GM19372 (cell line): ENCODE measurements around the gene RAD51B.

ENCODE experiments used
- ATAC-seq: cut with Tn5 transposase; IDR thresholded peaks from one replicate; pipeline ENCODE4 v1.9.1; 2021; ENCODE audit warnings: mild to moderate bottlenecking, low read depth, moderate library complexity; ENCODE audit not compliant: unreplicated experiment

Gene RAD51B

DNA sequence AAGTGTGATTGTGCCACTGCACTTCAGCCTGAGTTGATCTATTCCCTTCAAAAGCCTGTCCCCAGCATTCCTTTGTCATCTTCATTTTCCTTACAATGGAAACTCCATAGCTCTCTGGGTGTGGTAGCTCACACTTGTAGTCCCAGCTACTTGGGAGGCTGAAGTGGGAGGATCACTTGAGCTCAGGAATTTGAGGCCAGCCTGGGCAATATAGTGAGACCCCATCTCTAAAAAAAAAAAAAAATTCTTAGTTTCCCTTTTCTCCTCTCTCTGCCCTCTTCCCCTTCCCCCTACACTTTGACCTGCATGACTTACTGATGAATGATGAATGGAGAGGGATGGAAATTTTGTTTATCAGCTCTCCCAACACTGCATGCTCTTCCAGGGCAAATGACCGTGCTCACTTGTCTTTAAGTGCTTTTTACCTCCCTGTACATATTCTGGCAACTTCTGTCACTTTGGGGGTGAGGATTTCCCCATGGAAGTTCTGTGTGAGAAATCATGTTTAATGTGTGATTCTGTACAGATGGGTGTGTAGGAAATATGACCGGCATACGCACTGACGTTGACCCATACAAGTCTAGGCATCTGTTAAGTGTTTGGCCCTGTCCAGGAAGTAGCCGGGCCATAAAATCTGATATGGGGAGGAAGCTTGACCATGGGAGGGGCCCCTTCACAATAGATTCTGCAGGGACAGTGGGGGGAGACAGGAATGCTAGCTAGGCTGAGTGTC, 907.9 kb downstream of the RAD51B start:
- ATAC-seq: no peak

DNA sequence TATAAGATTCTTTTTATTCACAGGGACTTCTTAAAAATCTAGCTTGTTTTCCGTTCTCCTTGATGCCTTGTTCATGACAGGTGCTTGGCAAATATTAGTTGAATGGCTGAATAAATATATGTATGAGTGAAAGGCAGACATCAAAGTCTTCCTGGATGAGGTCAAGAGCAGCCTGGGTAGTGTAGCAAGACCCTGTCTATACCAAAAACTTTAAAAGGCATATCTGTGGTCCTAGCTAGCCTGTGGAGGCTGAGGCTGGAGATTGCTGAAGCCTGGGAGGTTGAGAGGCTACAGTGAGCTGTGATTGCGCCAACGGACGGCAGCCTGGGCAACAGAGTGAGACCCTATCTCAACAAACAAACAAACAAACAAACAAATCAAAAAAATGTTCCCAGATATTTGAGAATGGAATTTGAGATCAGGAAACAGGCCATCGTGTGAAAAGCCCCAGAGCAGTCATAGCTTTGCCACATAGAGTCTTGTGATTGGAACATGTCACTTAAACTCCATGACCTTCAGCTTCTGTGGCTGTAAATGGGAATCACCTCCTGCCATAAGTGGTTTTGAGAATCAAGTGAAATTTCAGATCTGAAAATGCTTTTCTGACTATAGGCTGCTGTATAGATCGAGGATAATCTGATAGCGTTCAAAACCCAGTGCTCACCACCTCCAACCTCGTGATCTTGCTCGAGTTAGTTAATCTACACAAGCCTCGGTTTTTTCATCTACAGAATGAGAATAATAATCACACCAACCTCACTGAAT, 908.9 kb downstream of the RAD51B start:
- ATAC-seq: no peak

DNA sequence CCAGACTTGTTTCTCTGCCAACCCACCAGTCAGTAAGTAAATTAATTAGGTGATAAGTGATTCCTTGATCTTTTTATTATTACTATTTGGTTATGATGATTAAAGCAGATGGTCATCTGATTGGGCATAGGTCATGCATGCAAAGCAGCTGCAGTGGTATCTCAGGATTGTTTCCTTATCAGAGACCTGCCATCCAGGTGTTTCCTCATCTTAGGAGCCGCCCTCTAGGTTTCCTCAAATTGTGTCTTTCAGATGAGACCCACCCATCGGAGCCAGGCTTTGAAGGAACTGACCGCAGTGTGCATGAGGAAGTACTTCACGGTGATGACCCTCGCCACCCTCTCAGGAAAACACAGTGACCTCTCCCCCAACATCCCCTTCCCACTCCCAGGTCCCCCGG, 910.0 kb downstream of the RAD51B start:
- ATAC-seq: no peak

DNA sequence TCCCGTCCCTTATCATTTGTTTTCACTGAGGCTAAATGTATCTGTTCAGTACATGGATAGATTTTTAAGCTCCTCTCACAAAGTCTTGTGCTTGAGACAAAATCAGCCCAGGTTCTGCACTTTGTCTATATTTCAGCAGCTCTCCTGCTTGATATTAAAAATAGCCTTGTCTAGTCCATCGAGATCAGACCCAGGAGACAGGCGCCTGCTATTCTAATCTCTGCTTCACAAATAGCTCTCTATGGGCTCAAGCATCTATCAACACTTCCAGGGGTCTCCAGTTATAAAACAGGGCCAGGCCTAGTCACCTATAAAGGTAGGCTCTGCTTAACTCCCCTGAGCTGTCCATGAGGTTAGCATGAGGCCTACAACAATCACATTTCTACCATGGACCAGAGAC, 910.8 kb downstream of the RAD51B start:
- ATAC-seq: no peak

DNA sequence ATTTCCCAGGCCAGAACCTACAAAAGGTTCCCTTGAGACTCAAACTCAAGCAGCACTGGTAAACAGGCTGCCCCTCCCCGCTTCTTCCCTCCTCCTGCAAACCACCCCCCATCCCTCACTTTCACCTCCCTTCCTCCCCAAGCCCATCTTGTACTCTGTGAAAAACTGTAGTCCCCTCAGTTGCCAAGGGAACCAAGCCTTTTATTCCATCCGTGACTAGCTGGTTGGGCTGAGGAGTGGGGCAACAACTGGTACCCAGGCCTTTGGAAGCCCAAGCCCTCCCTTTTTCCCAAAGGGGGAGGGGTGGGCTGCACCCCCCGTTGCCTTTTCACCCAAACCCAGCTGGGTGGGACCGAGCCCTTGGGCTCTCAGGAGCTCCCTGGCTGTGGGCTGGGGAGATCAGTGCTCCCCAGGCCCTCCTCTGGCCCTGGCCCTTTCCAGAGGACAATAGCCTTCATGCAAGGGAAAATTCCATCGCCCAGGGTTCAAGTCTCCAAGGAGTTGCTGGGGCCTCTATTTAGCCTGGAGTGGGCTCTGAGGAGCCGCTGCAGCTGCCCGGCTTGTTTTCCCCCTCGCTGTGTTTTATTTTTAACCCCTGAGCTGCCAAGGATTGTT, 911.3 kb downstream of the RAD51B start:
- ATAC-seq: no peak

DNA sequence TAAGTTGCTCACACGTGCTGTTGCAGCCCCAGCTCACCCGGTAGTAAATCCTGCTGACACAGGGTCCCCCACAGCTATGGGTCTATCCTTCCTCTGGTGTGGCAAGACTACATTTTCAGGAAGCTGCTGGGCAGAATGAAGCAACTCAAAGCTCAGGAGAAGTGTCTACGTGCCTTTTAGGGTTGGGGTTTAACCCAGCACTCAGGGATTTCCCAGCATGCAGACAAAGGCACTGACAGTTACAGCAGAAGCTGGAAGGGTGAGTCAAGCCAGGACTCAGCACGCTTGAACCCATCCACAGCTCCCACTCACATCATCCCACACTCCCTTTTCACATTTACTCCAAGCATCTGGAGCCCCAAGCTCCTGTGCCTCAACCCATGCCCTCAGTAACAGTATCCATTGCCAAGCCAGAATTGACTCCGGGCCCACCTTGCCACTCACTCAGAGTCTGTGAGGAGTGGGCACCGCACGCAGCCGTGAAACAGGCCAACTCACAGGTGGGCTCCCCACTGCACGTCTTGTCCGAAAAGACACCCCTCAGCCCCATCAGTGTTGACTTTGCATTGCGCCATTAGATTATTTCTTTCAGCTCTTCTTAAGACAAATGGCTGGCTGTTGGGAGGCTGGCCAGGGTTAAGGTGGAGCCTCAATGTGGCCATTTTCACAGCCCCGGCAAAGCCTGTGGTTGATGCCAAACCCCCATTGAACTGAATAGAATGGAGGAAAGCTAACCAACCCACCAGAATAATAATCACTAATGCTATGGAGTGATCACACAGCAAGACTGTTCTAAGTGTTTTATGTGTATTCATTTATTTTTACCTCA, 913.7 kb downstream of the RAD51B start:
- no peak for ATAC-seq

DNA sequence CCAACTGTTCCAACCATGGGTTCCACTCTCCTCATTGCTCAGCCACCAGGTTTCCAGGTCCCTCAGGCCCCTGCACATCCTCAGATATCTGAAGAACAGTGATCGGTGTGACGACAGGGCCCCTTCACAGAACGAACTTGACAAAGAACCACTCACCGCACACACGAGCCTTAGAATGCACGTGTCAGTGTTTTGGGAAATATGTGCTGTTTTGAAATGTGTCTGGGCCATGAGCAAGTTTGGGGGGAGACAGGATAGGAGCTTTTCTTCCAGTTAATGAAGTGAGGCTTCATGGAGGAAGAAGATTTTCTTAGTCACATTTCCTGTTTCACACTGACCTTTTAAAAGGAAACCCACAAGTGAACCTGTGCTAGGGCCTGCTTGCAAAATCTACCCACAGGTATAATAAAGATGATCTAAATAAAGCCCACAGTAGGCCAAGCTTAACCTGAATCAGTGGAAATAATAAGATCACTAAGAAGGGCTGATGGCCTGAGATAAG, 914.7 kb downstream of the RAD51B start:
- ATAC-seq: peak; percentile 74

DNA sequence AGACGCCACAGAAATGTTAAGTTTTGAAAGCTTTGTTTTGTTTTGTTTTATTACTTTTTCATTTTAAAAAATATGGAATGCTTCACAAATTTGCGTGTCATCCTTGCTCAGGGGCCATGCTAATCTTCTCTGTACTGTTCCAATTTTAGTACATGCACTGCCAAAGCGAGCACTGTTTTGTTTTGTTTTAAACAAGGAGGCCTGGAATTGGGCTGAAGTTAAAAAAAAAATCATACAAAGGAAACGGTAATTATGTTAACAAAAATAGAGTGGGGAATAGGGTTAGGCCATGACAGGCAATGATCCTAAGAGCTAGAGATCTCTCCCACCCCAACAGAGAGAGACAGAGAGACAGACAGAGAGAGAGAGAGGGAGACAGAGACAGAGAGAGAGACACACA, 916.3 kb downstream of the RAD51B start:
- ATAC-seq: no peak

DNA sequence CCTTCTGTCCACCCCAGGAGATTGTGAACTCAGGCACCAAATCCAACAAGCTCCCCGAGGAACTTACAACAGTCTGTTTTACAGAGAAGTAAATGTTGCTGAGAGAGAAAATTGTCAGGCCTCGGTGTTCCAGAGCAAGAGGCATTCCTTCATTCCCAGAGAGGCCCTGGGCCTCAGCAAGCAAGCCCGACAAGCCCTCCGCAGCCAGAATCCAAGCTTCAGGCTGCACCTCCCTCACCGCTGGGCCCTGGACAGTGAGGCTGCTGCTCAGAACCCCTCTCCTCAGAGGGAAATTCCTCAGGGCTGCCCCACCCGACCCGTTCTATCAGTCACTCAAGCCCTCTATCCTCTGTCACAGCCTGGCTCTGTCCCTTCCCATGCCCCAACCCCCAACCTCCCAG, 916.9 kb downstream of the RAD51B start:
- no peak for ATAC-seq

DNA sequence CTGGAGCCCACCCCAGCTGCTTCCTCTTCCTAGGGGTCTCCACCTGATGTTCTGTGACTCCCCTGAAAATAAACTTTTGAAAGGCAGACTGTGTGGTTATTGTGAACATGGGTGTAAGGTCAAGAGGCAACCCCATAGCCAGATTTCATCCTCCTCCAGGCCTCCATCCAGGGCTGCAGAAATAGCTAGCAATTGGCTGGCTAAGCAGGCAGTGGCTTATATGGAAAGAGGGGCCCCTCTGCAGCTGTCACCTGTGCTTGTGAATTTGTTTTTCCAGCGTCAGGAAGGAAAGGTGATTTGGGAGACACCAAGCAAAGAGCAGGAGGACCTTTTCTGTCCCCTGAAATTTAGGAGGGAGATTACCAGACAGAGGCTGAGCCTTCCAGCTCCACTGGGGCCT, 917.5 kb downstream of the RAD51B start:
- no peak for ATAC-seq

DNA sequence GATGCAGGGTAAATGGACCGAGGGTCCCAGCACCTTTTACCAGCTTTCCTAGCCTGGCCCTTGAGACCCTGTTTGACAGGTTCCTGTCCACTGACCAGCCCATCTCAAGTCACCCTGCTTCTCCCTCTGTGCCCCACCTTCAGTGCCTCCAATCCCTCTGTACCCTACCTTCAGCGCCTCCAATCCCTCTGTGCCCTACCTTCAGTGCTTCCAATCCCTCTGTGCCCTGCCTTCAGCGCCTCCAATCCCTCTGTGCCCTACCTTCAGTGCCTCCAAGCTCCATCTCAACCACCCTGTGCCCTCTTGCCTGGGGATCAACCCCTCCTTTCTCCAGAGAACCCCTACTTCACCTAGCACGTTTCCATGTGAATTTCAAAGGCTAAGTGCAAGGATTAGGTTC, 919.0 kb downstream of the RAD51B start:
- no peak for ATAC-seq

DNA sequence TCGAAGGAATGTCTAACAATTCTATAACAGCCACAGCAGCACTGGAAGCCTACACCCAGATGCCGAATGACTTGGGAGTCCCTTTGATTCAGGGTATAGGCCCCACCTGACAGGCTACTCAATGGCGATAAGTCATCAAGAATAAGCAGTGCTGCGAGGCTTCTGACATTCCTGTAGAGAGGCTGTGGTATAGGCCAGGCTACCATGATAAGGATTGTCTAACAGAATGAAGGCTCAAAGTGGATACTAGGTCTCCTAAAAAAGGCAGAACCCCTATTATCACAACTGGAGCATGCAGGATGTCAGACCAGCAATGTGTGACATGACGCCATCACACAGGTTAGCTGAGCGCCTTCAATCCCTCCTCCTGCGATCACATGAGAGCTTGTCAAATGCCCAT, 920.1 kb downstream of the RAD51B start:
- no peak for ATAC-seq

DNA sequence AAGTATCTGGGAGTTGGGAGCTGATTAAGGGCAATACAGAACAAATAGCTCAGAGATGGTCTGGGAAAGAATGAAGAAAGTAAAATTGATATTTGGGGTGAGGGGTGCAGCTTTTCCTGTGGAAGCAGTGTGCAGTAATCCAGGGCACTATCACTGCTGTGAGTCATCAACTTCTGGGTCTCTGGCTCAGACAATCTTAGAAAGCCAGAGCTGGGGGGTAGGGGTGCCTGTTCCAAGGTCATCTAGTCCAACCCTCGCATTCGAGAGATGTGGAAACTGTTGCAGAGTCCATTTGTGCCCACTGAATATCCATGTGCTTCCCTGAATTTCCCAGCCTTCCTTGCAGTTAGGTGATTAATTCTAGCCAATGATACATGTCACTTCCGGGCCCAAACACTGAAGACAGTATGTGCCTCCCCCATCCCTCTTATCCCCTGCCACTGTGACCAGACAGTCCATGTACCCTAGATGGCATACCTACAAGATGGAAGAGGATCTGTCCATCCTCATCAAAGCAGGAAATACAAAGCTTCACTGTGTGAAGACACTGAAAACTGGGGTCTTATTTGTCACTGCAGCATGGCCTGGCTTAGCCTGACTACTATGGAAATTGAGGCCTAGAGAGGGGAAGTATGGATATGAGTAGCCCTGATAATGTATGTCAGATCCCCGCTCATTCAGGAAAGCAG, 921.4 kb downstream of the RAD51B start:
- ATAC-seq: no peak

DNA sequence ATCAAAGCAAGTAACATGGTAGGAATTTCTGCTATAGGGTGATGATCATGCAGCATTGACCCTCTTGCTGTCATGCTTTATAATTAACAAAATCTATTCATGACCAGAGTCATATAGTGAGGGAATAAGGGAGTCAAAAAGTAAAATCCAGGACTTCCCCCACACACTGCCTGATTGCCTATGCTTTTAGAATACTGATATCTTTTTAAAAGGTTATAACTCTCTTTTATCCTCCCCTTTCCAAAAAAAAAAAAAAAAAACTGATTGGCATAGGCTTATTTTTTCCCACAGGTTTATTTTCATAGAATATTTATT, 921.9 kb downstream of the RAD51B start:
- ATAC-seq: no peak

DNA sequence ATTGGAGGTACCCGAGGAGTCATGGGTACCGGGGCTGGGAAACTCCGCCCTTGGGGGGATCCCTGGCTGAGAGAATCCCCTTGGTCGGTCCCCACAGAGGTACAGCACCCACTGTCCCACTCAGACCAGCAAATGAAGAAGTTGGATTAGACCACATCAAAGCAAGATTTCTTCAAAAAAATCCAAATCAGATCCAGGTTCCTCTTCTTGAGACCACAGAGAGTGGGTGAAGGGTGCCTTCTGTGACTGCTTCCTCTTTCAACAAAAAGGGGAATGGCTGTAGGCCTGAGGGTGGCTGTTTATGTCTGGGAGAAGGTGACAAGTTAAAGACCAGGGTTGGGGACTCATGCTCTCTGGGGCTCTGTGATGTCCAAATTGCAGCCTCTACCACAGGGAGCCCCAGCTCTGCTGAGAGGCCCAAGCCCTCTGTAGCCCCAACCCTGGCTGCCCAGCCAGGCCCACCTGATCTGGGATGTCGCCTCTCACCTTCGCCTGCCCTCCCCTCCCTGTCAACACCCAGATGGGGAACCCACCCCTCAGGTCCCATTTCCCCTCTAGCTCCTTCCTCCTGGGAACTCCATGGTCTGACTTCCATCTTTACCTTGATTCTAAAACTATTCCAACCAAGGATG, 922.4 kb downstream of the RAD51B start:
- peak; percentile 83 for ATAC-seq

DNA sequence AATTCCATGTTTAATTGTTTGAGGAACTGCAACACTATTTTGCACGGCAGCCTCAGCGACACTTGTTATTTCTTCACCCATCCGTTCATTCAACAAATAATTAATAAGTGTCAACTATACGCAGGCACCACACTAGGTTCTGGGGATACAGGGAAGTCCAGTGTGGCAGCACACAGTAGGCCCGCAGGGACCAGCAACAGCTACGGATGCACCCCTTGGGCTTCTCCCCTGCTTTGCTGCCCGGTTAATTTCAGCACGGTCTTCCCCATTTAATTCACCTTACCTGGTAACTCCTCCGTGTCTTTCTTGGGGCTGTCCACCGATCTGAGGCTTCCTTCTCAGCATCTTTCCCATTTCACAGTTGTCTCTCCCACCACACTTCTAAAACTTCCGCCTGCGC, 925.0 kb downstream of the RAD51B start:
- no peak for ATAC-seq

DNA sequence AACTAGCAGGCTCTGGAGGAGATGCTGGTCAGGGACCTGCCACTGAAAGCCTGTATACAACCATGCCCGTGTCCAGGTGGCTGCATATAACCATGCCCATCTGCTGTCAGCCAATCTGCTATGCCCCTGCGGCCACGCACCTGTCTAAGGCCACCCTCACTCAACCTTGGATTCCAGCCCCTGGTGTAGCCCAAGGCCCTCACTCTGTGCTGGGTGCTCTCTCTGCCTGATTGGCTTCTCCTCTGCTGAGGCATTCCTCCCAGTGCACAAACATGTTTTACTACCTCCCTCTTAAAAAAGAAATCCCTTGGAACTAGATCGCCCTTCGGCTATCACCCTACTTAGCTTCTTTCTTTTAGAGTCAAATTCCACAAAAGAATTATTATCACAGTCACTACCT, 927.8 kb downstream of the RAD51B start:
- ATAC-seq: no peak

DNA sequence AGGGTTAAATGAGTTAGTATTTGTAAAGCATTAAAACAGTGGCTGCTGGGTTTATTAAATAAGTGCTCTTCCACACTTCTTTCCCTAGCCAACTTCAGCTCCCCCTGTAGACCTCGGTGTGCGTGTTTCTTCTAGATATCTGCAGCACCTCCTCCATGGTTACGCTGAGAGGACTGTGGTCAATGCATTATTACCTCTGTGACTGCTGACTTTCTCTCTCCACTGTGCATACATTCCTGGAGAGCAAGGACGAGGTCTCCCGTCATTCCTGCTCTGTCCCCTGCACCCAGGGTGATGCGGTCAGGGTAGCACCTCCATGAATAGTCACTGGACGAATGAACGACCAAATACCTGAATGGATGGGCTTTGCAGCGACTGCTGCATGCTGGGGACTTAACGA, 928.7 kb downstream of the RAD51B start:
- ATAC-seq: no peak

DNA sequence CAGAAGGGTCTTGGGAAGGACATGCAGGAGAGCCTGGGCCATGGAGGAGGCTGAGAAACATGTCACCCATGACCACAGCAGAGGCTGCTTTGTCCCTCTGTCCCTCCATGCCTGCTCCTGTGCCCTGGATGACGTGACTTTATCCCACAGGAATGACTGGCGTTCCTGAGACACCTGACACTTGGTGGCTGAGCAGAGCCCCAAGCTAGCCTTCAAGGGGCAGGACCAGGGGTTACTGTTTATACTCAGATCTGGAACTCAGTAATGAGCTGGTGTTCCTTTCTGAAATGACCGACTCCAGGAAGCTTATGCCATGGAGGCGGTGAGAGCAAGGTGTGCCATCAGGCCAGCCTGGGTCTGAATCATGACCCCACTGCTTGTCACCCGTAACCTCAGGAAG, 929.1 kb downstream of the RAD51B start:
- no peak for ATAC-seq
